ENCODE measurements around the gene AMPD1. TPM values are rescaled to one million over a fixed set of nuclear protein-coding genes. Genes with fewer than 3 reads are reported as not detected.

Gene AMPD1
- not detected for total RNA-seq

DNA sequence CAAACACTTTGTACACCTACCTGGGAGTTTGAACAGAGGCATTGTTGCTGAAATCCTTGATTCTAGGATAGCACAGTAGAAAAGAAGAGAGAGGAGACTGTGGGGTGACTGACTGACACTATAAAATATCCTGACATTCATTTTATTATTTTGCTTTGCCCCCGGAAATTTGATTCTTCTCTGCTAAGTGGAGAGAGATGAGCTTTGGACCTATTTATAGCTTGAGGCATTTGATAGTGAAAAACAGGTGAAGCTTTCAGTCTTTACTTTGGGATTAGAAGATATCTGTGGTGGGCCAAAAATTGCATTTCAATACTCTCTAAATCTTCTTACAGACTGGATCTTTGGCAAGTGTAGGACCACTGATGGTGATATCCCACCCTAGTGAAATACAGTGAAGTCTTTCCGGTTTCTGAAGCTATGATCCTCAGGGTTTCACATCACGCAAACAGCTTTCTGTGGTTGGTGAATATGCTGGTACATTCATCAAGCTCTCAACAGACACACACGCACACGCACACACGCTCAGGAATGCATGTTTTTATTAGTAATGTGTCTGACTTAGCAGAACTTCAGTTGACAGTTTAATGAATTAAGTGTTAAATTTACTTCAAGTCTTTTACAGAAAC lies at the start of gene AMPD1:
Gene AMPD1, minus strand, starts transcription at position 117 of the 629 bp plus-strand sequence. Its CDS starts 75 bp downstream, at position 42.
- no peak for ATAC-seq

DNA sequence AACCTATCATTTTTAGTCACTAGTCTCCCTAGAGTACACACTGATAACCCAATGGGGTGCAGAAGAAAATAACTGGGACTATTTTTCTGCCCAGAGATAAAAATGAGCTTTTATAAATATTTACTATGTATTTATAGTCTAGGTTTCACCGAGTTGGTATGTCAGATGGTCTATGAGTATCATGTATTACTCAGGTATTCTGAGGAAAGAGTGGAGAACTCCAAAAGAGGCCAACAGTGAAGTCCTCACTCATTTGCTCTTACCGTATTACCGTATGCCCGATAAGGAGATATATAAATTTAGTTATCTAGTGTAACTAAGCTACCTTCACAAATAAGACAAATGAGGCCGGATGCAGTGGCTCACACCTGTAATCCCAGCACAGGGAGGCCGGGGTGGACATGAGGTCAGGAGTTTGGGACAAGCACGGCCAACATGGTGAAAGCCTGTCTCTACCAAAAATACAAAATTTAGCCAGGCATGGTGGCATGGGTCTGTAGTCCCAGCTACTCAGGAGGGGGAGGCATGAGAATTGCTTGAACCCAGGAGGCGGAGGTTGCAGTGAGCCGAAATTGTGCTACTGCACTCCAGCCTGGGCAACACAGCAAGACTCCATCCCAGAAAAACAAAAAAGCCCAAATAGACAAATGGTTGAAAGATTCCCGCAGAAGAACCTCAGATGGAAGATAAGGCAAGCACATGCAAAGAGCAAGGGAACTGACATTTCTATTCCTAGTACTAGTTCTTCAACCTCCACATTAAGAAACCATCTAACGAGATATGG lies 46.8 kb upstream of the AMPD1 start:
- no peak for ATAC-seq

- no peak for ATAC-seq
Observed at GRCh38 chr1:114740331-114740730, 45.0 kb upstream of the AMPD1 start.

- no peak for ATAC-seq
Observed at GRCh38 chr1:114737314-114737849, 42.0 kb upstream of the AMPD1 start.

GRCh38 chr1:114735479-114735878 lies 40.1 kb upstream of the AMPD1 start:
- no peak for ATAC-seq

- ATAC-seq, result no peak
Observed at GRCh38 chr1:114729782-114730181, 34.4 kb upstream of the AMPD1 start.

GRCh38 chr1:114728553-114728952 lies 33.2 kb upstream of the AMPD1 start:
- ATAC-seq, result no peak

DNA sequence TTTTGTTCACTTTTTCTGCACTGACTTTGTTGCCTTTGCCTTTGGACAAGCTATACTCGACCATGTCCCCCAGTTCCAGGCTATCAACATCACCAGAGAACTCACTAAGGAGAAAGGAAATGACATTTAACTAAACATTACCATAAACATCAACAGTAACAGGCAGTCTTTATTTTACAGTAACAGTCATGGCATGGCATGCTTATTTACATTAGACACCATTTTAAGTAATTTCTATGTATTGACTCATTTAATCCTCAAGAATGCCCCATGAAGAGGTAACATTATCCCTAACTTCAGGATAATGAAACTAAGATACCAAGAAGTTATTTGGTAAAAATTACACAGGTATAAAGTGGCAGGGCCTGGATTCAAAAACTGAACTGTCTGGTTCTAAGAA lies 29.9 kb upstream of the AMPD1 start:
- ATAC-seq, result no peak

DNA sequence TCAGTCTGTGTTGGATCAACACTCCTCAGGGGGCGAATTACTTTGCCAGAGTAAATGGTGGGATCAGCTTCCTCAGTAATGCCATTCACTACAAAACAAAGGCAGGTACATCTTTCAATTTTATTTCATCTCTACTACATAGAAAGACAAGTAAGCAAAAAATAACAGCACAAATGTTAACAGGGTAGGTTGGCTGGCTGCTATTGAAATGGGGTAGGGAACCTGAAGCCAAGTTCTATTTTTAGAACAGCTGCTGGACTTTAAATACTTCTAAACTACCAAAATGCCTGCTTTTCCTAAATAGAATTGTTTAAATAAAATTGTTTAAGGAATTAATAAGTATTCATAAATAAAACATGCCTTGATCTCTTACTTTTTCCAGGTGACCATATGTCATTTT lies 28.6 kb upstream of the AMPD1 start:
- ATAC-seq, result no peak

- ATAC-seq, result no peak
Observed at GRCh38 chr1:114723457-114723856, 28.1 kb upstream of the AMPD1 start.

DNA sequence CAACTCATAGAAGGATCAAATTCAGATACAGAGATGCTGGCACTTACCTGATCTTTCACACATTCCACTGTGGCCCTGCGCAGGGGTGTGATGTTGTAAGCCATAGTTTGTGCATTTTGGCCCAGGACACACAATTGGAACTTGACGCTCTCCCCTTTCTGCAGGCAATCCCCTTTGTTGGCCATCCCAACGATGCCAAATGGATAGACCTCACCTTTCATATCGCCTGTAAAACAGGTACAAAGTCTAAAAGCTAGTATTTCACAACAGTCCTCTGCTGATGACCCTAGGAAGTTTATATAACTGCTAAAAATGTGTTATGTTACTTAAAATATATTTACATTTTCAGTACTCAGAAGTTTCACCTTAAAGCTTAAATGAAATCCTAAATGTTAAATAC lies 25.1 kb upstream of the AMPD1 start:
- ATAC-seq, result no peak

DNA sequence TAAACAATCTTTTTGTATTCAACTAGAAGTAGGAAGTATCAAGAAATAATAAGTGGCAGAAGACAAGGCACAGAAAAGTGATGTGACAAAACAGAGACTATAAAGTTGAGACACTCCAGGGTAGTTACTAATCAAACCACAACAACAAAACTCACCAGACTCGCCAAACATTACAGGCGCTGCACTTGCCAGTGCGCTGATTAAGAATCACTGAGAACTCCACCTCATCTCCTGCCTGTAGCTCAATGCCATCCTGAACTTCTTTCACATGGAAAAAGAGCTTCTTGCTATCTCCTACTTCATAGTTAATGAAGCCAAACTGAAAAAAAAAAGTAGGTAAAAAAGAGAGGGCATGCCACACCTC lies 24.1 kb upstream of the AMPD1 start:
- ATAC-seq, result peak; percentile 51

- peak; percentile 44 for ATAC-seq
Observed at GRCh38 chr1:114718661-114719423, 23.5 kb upstream of the AMPD1 start.

DNA sequence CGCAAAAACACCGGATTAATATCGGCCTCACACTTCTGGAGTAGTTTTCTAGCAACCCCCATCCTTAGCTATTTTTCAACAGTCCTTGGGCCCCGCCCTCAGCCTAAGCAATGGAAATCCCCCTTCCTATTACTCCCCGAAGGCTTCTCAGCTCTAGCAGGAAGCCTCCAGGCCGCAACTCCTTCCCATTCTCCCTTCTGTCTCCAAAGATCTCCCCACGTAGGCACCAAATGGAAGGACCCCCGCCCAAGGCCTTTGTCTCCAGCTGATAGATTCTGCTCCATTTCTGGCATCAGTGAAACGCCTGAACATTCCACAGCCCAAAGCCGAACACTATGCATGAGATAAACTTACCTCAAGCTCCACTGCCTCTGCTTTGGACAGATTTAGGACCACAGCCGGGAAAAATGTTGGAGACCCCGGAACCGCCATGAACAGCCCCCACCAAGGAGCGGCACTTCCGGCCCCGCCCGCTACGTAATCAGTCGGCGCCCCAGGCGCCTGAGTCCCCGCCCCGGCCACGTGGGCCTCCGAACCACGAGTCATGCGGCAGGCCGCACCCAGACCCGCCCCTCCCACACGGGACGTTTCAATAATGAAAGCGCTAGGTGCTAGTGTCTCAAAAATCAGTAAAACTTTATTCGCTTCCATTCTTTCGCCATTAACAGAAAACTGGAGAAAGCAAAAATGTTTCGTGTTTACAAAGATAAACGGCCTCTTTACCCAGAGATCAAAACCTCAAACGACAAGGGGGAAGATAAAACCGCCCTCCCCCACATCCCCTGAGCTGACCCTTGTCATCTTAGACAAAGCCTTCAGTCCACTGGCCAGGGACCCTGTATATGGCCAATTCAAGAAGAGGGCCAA lies 21.2 kb upstream of the AMPD1 start, which contains the start of gene NRAS:
Gene NRAS, minus strand, starts transcription at position 468 of the 867 bp plus-strand sequence. CDS start 611 bp downstream, outside the sequence.
- ATAC-seq, result peak; percentile 97

DNA sequence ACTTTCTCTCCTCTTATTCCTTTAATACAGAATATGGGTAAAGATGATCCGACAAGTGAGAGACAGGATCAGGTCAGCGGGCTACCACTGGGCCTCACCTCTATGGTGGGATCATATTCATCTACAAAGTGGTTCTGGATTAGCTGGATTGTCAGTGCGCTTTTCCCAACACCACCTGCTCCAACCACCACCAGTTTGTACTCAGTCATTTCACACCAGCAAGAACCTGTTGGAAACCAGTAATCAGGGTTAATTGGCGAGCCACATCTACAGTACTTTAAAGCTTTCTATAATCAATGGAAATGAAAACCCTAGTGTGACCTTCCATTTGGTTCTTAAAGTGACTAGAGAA lies 20.6 kb upstream of the AMPD1 start:
- peak; percentile 2 for ATAC-seq

- no peak for ATAC-seq
Observed at GRCh38 chr1:114712977-114713376, 17.6 kb upstream of the AMPD1 start.

DNA sequence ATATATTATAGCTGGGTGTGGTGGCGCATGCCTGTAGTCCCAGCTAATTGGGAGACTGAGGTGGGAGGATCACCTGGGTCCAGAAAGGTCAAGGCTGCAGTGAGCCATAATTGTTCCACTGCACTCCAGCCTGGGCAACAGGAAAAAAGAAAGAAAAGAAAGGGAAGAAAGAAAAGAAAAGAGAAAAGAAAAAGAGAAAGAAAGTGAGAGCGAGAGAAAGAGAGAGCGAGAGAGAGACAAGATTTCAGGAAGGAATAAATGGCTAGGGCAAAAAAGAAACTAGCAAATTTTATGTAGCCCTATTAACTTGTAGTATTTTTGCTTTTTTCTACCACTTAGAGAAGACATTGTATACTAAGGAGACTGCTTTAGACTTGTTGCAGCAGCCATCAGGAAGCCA lies 15.0 kb upstream of the AMPD1 start:
- ATAC-seq, result no peak

DNA sequence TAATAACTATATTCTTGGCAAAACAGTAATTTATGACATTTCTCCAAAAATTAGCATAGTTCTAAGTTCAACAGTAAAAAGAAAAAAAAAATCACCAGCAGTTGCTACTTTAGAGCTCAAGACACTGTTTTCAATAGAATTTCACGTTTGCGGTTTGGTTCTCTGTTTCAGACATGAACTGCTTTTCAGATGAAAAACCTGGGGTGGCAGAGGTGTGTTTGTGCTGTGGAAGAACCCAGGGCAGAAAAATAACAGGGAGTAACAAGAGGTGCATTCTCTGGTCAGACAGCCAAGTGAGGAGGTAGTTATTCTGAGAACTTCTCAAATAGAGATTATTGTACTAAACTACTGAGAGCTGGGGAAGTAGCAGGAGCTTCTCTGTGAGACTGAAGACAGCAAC lies 12.3 kb upstream of the AMPD1 start:
- no peak for ATAC-seq

DNA sequence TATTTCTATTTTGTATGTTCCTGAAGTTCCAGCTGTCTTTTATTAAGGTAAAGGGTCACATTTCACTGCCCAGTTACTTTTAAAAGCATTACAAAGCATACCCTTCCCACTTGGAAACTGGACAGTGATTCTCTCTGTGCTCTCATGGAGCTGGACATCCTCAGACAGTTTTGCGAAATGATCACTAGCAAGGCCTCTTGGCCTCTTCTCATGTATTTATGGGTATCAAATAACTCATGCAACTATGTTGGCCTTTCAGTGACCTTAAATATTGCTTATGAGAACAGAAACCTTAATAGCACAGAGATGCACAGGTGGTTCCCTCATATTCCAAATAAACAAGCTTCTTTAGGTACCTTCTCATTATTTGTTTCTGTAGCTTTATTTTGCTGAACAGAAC lies 7.9 kb upstream of the AMPD1 start:
- no peak for ATAC-seq

DNA sequence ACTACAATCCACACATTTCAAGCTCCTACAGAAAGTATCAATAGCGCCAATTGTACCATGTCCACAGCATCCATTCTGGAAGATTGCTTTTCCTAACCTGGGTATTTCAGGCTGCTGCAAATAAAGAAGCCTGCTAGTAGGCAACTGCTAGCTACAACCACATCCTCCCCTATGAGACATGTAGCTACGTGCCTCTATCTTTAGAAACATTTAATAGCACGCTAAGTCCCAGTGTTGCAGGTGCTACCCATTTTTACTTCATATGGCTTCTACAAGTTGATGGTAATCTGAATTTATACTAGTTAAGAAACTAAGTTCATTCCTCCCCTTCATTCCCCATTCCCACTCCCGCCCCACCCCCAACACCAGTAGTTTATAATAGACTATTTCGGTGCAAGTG lies 7.4 kb upstream of the AMPD1 start:
- no peak for ATAC-seq

GRCh38 chr1:114701931-114702330 lies 6.6 kb upstream of the AMPD1 start:
- no peak for ATAC-seq

- no peak for ATAC-seq
Observed at GRCh38 chr1:114700036-114700600, 4.8 kb upstream of the AMPD1 start.
